HG03135 (cell line): Measurements from ENCODE around the gene LDLRAD4.

Experiments used
- ATAC-seq: cut with Tn5 transposase; IDR thresholded peaks from one replicate; pipeline ENCODE4 v1.9.1; 2021; ENCODE audit warnings: mild to moderate bottlenecking, moderate library complexity; ENCODE audit not compliant: unreplicated experiment

Gene LDLRAD4

GRCh38 chr18:13218368-13218991, at the start of gene LDLRAD4:
LDLRAD4 (plus strand) TSS chr18:13218760.
- no peak for ATAC-seq

- ATAC-seq = no peak
Observed at GRCh38 chr18:13173578-13174145, 44.9 kb upstream of the LDLRAD4 start.

GRCh38 chr18:13175266-13175665, 43.3 kb upstream of the LDLRAD4 start:
- ATAC-seq = no peak

GRCh38 chr18:13175754-13176210, 42.8 kb upstream of the LDLRAD4 start:
- ATAC-seq = no peak

GRCh38 chr18:13176847-13177246, 41.7 kb upstream of the LDLRAD4 start:
- no peak for ATAC-seq

- no peak for ATAC-seq
Observed at GRCh38 chr18:13178197-13178596, 40.4 kb upstream of the LDLRAD4 start.

- no peak for ATAC-seq
Observed at GRCh38 chr18:13178976-13179375, 39.6 kb upstream of the LDLRAD4 start.

GRCh38 chr18:13179566-13180113, 38.9 kb upstream of the LDLRAD4 start:
- ATAC-seq = no peak

- ATAC-seq = no peak
Observed at GRCh38 chr18:13180614-13181375, 37.8 kb upstream of the LDLRAD4 start.

- ATAC-seq = no peak
Observed at GRCh38 chr18:13181765-13182164, 36.8 kb upstream of the LDLRAD4 start.

GRCh38 chr18:13183359-13183758, 35.2 kb upstream of the LDLRAD4 start:
- ATAC-seq = no peak

GRCh38 chr18:13183790-13184189, 34.8 kb upstream of the LDLRAD4 start:
- no peak for ATAC-seq

GRCh38 chr18:13184396-13184795, 34.2 kb upstream of the LDLRAD4 start:
- ATAC-seq = no peak

GRCh38 chr18:13185675-13186198, 32.8 kb upstream of the LDLRAD4 start:
- ATAC-seq = no peak

GRCh38 chr18:13186687-13187086, 31.9 kb upstream of the LDLRAD4 start:
- ATAC-seq = no peak

- no peak for ATAC-seq
Observed at GRCh38 chr18:13187498-13187897, 31.1 kb upstream of the LDLRAD4 start.

- ATAC-seq = no peak
Observed at GRCh38 chr18:13191031-13191430, 27.5 kb upstream of the LDLRAD4 start.

GRCh38 chr18:13191779-13192178, 26.8 kb upstream of the LDLRAD4 start:
- no peak for ATAC-seq

- no peak for ATAC-seq
Observed at GRCh38 chr18:13192970-13193369, 25.6 kb upstream of the LDLRAD4 start.

- no peak for ATAC-seq
Observed at GRCh38 chr18:13194239-13194638, 24.3 kb upstream of the LDLRAD4 start.

GRCh38 chr18:13198701-13199100, 19.9 kb upstream of the LDLRAD4 start:
- ATAC-seq = no peak

- no peak for ATAC-seq
Observed at GRCh38 chr18:13199169-13199568, 19.4 kb upstream of the LDLRAD4 start.
